Activated T-cell treated with anti-CD3 and anti-CD28 coated beads, Interleukin-2, amount 50 U/mL, for 24 hours (primary cell): ENCODE results near the gene BASP1.
"Not testable (repeated sequence)": the region's sequence is repeated elsewhere in the genome, so short reads cannot be mapped to it uniquely, and the experiment has no call there.

Experiments
- DNase-seq: peaks from one replicate; pipeline ENCODE4 v3.0.0-alpha.2; 2020
- H3K27ac Mint-ChIP-seq: 2 replicates; pipeline ENCODE4 v1.8.0; 2020; ENCODE audit warnings: mild to moderate bottlenecking, mixed read lengths
- H3K27me3 Mint-ChIP-seq: 2 replicates; pipeline ENCODE4 v1.8.0; 2020; ENCODE audit warnings: mixed read lengths
- H3K36me3 Mint-ChIP-seq: 2 replicates; pipeline ENCODE4 v1.8.0; 2020; ENCODE audit warnings: low read depth, mixed read lengths
- H3K4me1 Mint-ChIP-seq: 2 replicates; pipeline ENCODE4 v1.8.0; 2020; ENCODE audit warnings: low read depth, mixed read lengths
- H3K4me3 Mint-ChIP-seq: 2 replicates; pipeline ENCODE4 v1.8.0; 2020; ENCODE audit warnings: mild to moderate bottlenecking, moderate library complexity, mixed read lengths
- H3K9me3 Mint-ChIP-seq: 2 replicates; pipeline ENCODE4 v1.8.0; 2020; ENCODE audit warnings: mixed read lengths

Gene BASP1

DNA sequence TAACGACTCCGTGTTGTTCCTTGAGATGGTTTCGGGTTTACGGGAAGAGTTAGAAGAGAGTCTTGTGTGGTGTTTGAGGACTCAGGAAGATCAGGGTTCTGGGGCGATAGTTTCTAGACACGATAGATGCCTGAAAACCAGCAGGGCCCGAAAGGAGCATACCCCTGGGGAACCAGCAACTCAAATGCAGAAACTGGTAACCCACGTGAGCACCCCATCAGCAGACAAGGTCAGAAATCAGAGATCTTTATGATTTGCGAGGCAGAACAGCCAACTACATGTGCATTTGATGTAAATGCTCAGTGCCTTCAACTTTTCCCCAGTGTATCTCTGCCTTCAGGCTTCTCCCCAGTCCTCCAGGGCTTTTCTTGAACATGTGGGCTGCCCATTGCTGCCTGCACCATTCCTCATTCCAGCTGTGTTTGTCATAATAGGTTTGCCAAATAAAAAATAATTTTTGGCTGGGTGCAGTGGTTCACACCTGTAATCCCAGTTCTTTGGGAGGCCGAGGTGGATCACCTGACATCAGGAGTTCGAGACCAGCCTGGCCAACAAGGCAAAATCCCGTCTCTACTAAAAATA is 75.1 kb downstream of the BASP1 start:
- no peaks in the 10 kb centered on the region for H3K4me1 Mint-ChIP-seq
- no peaks in the 10 kb centered on the region for H3K27me3 Mint-ChIP-seq
- no peak for DNase-seq
- no peak overlapping the region for H3K4me3 Mint-ChIP-seq
- no peak overlapping the region for H3K27ac Mint-ChIP-seq
- H3K36me3 Mint-ChIP-seq, result no peaks in the 10 kb centered on the region
- peaks cover 4% of the 10 kb centered on the region for H3K9me3 Mint-ChIP-seq

DNA sequence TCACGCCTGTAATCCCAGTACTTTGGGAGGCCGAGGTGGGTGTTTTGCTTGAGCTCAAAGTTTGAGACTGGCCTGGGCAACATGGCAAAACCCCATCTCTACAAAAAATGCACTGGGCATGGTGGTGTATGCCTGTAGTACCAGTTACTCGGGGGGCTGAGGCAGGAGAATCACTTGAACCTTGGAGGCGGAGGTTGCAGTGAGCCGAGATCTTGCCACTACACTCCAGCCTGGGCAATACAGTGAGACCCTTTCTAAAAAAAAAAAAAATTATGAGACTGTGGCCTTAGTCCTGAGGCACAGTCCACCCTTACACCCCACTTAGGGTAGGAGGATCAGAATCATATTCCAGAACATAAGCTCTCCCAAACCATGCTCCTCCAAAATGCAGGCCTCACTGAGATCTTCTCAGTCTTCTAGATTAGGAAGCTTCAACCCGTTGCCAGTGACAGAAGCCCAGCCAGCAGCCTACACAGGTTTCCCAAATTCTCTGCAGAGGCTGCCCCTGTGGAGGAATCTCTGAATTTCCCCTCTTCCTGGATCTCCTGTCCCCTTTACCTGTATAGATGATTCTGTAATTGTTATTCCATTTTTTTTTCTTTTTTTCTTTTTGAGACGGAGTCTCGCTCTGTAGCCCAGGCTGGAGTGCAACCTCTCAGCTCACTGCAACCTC is 77.3 kb downstream of the BASP1 start:
- no peaks in the 10 kb centered on the region for H3K36me3 Mint-ChIP-seq
- DNase-seq, result no peak
- no peaks in the 10 kb centered on the region for H3K9me3 Mint-ChIP-seq
- H3K4me1 Mint-ChIP-seq, result no peaks in the 10 kb centered on the region
- no peak overlapping the region for H3K4me3 Mint-ChIP-seq
- H3K27me3 Mint-ChIP-seq, result no peaks in the 10 kb centered on the region
- H3K27ac Mint-ChIP-seq, result no peak overlapping the region

DNA sequence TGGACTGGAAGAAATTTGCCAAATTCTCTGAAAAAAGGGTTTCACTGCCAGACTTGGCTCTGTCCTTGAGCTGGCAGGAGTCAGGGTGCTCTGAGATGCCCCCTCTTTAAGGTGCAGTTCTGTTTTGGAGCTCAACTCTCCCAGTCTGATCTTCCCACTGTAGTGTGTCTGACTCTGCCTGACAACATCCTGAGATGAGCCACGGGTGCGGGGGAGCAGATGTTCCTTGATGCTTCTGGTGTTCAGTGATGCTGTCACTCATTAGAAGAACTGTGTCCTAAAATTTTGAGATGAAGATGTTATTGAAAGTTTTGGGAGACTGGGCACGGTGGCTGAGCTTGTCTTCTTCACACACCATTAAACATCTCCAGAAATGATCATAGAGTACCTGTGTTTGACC is 78.2 kb downstream of the BASP1 start:
- H3K36me3 Mint-ChIP-seq, result no peaks in the 10 kb centered on the region
- no peak overlapping the region for H3K4me3 Mint-ChIP-seq
- no peaks in the 10 kb centered on the region for H3K9me3 Mint-ChIP-seq
- no peak for DNase-seq
- no peak overlapping the region for H3K27ac Mint-ChIP-seq
- no peaks in the 10 kb centered on the region for H3K4me1 Mint-ChIP-seq
- H3K27me3 Mint-ChIP-seq, result no peaks in the 10 kb centered on the region

DNA sequence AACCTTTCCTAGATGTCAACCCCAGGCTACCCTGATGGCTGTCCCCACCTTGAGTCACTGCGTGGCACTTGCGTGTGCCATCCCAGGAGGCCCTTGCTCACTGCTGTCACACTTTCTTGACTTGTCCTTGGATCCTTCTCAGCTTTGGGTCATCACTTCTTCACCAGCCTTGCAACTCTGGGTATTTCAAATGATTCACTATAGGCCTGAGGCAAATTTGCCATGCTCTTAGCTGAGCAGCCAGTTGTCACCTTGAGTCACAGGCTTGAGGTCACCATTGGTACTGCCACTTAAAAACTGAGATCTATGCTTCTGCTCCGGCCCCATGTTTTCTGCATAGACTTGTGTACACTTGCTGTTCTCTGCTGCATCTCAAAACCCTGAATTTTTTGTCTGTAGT is 84.7 kb downstream of the BASP1 start:
- no peak for DNase-seq
- no peaks in the 10 kb centered on the region for H3K36me3 Mint-ChIP-seq
- no peak overlapping the region for H3K27ac Mint-ChIP-seq
- H3K4me3 Mint-ChIP-seq, result no peak overlapping the region
- no peaks in the 10 kb centered on the region for H3K4me1 Mint-ChIP-seq
- H3K9me3 Mint-ChIP-seq, result no peaks in the 10 kb centered on the region
- H3K27me3 Mint-ChIP-seq, result no peaks in the 10 kb centered on the region

DNA sequence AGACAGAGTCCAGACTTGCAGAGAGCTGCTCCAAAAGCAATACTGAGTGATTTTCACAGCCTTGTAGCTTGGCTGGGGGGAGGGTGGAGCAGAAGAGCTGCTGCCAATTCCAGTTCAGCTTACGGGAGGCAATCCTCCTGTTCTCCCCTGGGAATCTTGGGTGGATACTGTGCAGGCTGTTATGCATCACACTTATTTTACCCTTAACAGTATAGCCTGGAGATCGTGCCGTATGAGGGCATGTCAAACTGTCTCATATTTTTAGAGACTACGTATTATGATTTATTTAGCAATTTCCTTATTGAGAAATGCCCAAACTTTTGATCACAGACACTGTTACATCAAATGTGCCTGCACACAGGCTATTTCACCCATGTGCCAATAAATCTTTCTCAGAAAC is 85.2 kb downstream of the BASP1 start:
- no peak for DNase-seq
- Mint-ChIP-seq H3K4me1 (no peaks in the 10 kb centered on the region), H3K4me3 (no peak overlapping the region), H3K36me3 (no peaks in the 10 kb centered on the region), H3K27ac (no peak overlapping the region), H3K9me3 (peaks cover 2% of the 10 kb centered on the region), H3K27me3 (no peaks in the 10 kb centered on the region)

DNA sequence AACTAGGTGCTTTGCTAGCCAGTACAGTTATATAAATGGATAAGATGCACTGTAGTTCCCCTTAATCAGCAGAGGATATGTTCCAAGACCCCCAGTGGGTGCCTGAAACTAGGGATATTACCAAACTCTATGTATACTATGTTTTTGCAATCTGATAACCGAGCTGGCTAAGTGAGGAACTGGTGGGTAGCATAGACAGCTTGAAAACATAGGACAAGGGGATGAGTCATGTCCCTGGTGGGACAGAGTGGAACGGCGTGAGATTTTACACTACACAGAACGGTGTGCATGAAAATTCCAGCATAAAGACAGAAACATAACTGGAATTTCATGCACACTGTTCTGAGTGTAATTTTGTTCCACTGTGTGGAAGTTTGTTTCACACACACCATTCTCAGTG is 86.9 kb downstream of the BASP1 start:
- H3K4me1 Mint-ChIP-seq, result no peaks in the 10 kb centered on the region
- no peak for DNase-seq
- H3K27me3 Mint-ChIP-seq, result no peaks in the 10 kb centered on the region
- no peaks in the 10 kb centered on the region for H3K36me3 Mint-ChIP-seq
- H3K9me3 Mint-ChIP-seq, result peaks cover 2% of the 10 kb centered on the region
- no peak overlapping the region for H3K27ac Mint-ChIP-seq
- H3K4me3 Mint-ChIP-seq, result no peak overlapping the region

DNA sequence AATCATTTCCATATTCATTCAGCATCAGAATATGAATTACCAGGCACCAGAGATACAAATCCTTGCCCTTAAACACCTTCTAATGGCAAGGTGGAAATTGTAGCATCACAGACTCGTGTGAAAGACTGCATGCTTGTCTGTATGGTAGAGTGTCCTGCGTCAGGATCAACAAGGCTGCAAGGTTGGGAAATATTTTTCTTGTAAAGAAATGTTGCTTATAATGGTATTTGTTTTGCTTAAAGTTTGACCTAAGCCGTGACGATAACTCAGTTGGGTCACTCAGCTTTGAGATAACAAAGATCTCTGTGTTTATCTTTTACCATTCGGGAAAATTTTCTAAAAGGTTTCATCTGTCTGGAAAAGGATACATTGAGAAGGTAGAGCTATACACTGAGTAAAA is 87.6 kb downstream of the BASP1 start:
- H3K4me3 Mint-ChIP-seq, result no peak overlapping the region
- no peaks in the 10 kb centered on the region for H3K4me1 Mint-ChIP-seq
- no peaks in the 10 kb centered on the region for H3K36me3 Mint-ChIP-seq
- H3K9me3 Mint-ChIP-seq, result peaks cover 2% of the 10 kb centered on the region
- H3K27ac Mint-ChIP-seq, result no peak overlapping the region
- no peak for DNase-seq
- no peaks in the 10 kb centered on the region for H3K27me3 Mint-ChIP-seq

DNA sequence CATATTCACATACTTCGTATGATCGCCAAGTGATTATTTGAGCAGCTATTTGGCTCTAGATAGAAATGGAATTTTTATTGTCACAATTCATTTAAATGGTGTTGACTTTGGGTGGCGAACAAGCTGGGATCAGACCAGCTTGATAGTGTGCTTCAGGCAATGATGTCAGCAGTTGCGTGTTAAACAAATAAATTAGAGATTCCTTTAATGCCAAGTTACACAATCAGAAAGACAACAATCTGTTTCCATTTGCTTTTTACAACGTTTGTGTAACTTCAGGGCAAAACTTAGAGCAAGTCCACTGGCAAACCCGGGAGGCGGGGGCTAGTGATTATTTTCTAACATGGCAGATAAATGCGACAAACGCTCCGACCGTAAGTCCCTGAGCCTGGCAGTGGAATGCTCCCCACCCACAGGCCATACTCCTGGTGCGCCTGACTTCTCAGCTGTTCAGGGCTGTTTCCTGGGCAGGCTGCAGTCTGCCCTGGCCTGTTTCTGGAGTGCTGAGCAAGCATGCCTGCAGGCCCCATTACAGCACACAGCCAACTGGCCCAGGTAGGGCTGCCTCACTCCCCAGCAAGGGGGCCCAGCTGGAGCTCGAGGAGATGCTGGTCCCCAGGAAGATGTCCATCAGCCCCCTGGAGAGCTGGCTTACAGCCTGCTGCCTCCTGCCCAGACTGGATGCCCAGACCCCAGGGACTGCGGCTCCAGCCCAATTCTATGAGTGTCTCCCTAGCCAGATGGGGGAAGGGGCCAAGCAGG is 88.7 kb downstream of the BASP1 start:
- DNase-seq, result no peak
- Mint-ChIP-seq H3K27ac (no peak overlapping the region), H3K4me1 (no peaks in the 10 kb centered on the region), H3K4me3 (no peak overlapping the region), H3K36me3 (no peaks in the 10 kb centered on the region), H3K27me3 (no peaks in the 10 kb centered on the region), H3K9me3 (peaks cover 2% of the 10 kb centered on the region)

DNA sequence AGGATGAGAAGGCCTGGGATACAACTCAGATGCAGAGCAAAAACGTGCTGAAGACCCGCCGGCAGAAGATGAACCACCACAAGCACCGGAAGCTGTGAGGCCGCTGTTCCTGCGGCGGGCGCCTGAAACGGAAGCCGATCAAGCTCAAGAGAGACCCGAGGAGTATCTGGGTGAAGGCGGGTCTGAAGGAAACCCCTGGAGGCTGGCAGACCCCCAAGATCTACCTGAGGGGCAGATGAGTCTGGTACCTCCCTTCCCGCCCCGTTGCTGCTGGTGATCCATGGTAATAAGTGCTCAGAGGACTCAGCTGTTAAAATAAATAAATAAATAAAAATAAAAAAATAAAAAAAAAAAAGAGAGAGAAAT is 89.3 kb downstream of the BASP1 start:
- no peaks in the 10 kb centered on the region for H3K4me1 Mint-ChIP-seq
- H3K4me3 Mint-ChIP-seq, result no peak overlapping the region
- H3K9me3 Mint-ChIP-seq, result peaks cover 2% of the 10 kb centered on the region
- H3K27me3 Mint-ChIP-seq, result no peaks in the 10 kb centered on the region
- H3K36me3 Mint-ChIP-seq, result no peaks in the 10 kb centered on the region
- no peak for DNase-seq
- H3K27ac Mint-ChIP-seq, result no peak overlapping the region

DNA sequence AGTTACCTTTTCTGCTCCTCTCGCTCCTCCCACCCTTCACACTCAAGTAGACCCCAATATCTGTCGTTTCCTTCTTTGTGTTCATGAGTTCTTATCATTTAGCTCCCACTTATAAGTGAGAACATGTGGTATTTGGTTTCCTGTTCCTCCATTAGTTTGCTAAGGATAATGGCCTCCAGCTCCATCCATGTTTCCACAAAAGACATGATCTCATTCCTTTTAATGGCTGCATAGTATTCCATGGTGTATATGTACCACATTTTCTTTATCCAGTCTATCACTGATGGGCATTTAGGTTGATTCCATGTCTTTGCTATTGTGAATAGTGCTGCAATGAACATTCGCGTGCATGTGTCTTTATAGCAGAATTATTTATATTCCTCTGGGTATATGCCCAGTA is 90.0 kb downstream of the BASP1 start:
- not testable (repeated sequence) for H3K4me3 Mint-ChIP-seq, H3K27ac Mint-ChIP-seq, H3K9me3 Mint-ChIP-seq, H3K4me1 Mint-ChIP-seq, H3K27me3 Mint-ChIP-seq, H3K36me3 Mint-ChIP-seq, DNase-seq

DNA sequence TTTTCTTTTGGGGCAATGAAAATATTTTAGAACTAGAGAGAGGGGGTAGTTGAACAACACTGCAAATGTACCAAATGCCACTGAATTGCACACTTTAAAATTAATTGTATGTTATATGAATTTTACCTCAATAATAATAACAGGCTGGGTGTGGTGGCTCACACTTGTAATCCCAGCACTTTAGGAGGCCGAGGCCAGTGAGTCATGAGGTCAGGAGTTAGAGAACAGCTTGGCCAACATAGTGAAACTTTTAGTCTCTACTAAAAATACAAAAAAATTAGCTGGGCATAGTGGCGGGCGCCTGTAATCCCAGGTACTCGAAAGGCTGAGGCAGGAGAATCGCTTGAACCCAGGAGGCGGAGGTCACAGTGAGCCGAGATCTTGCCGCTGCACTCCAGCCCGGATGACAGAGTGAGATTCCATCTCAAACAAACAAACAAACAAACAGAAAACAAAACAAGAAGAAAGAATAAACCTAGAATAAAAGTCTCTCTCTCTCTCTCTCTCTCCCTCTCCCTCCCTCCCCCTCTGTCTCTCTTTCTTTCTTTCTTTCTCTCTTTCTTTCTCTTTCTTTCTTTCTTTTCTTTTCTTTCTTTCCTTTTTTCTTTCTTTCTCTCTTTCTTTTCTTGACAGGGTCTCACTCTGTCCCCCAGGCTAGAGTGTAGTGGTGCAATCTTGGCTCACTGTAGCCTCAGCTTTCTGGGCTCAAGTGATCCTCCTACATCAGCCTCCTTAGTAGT is 91.1 kb downstream of the BASP1 start:
- H3K36me3 Mint-ChIP-seq, result no peaks in the 10 kb centered on the region
- no peak overlapping the region for H3K27ac Mint-ChIP-seq
- H3K4me3 Mint-ChIP-seq, result no peak overlapping the region
- no peak for DNase-seq
- peaks cover 2% of the 10 kb centered on the region for H3K9me3 Mint-ChIP-seq
- no peaks in the 10 kb centered on the region for H3K27me3 Mint-ChIP-seq
- H3K4me1 Mint-ChIP-seq, result no peaks in the 10 kb centered on the region

DNA sequence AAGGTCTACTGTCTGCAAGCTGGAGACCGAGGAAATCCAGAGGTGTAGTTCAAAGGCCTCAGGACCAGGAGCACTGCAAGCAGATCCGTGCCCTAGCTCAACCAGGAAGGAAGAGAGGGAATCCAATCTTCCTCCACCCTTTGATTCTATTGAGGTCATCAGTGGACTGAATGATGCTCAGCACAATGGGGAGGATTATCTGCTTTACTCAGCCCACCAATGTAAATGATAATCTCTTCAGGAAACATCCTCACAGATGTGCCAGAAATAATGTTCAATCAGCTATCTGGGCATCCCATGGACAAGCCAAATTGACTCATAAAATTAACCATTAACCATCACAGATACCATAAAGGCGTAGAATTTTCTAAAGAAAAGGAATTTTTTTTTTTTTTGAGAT is 92.0 kb downstream of the BASP1 start:
- peaks cover 2% of the 10 kb centered on the region for H3K9me3 Mint-ChIP-seq
- H3K27ac Mint-ChIP-seq, result no peak overlapping the region
- no peak for DNase-seq
- H3K4me3 Mint-ChIP-seq, result no peak overlapping the region
- no peaks in the 10 kb centered on the region for H3K36me3 Mint-ChIP-seq
- no peaks in the 10 kb centered on the region for H3K4me1 Mint-ChIP-seq
- no peaks in the 10 kb centered on the region for H3K27me3 Mint-ChIP-seq

DNA sequence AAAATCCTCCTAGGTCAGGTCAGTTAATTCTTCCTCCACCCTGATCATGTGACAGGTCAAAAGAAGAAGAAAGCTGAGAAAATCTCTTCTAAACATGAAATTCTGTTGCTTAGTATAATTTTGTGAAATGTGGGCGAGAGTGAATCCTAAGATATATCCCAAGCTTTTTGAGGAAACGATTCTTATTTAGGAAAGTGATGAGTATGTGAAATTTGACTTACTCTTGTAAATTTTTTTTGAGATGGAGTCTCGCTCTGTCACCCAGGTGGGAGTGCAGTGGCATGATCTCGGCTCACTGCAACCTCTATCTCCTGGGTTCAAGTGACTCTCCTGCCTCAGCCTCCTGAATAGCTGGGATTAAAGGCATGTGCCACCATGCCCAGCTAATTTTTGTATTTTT is 93.1 kb downstream of the BASP1 start:
- H3K9me3 Mint-ChIP-seq, H3K27me3 Mint-ChIP-seq, DNase-seq, H3K4me3 Mint-ChIP-seq, H3K36me3 Mint-ChIP-seq, H3K27ac Mint-ChIP-seq, H3K4me1 Mint-ChIP-seq: not testable (repeated sequence)

DNA sequence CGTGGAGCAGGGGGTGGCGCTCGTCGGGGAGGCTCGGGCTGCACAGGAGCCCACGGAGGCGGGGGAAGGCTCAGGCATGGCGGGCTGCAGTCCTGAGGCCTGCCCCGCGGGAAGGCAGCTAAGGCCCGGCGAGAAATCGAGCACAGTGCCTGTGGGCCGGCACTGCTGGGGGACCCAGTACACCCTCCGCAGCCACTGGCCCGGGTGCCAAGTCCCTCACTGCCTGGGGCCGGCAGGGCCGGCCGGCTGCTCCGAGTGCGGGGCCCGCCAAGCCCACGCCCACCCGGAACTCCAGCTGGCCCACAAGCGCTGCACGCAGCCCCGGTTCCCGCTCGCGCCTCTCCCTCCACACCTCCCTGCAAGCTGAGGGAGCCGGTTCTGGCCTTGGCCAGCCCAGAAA is 94.4 kb downstream of the BASP1 start:
- H3K27me3 Mint-ChIP-seq, H3K4me3 Mint-ChIP-seq, H3K27ac Mint-ChIP-seq, H3K4me1 Mint-ChIP-seq, H3K36me3 Mint-ChIP-seq, H3K9me3 Mint-ChIP-seq, DNase-seq: not testable (repeated sequence)

DNA sequence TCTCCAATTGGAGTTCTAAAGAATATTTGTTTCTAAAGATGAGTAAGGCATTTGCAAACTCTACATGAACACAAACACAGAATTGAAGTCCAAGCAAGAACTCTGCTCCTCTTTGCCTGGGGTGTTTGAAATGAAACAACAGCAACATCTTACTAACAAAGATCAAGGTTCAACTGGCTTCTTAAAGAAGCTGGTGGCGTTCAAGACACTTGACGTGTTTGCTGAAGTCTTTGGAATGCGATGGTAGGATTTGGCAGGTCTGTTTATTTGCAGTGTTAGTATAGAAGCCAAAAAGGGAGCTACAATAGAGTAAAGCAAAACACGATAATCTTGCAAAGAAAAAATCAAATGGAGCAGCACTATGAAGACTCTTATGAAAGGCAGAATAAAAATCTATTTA is 94.9 kb downstream of the BASP1 start:
- H3K36me3 Mint-ChIP-seq, result no peaks in the 10 kb centered on the region
- no peak for DNase-seq
- no peaks in the 10 kb centered on the region for H3K27me3 Mint-ChIP-seq
- H3K4me3 Mint-ChIP-seq, result no peak overlapping the region
- H3K27ac Mint-ChIP-seq, result no peak overlapping the region
- H3K4me1 Mint-ChIP-seq, result no peaks in the 10 kb centered on the region
- peaks cover 1% of the 10 kb centered on the region for H3K9me3 Mint-ChIP-seq
